ENCODE data around the gene HS3ST2.
"Not testable (repeated sequence)": the region's sequence is repeated elsewhere in the genome, so short reads cannot be mapped to it uniquely, and the experiment has no call there.

HS3ST2 gene

DNA sequence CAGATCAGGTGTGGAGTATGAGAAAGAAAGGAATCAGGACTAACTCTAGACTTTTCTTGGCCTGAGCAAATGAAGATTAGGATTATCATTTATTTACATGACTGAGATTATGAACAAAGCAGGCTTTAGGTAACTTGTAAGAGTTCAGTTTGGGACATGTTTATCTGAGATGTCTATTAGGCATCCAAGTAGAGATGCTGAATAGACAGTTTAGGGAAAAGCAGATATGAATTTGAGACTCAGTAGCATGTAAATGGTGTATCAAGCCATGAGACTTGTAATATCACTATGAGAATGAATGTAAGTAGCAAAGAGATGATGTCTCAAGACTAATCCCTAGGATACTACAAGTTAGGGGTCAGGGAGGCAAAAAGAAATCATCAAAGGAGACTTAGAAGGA, 8.6 kb upstream of the HS3ST2 start:
- in situ Hi-C loops (cut with HindIII; ENCODE audit: low pct_ligation_motif_present, low pct_unique_long_range_greater_than_20kb, low sequenced_read_pairs) = no loop called here
- DNase-seq = no peak

DNA sequence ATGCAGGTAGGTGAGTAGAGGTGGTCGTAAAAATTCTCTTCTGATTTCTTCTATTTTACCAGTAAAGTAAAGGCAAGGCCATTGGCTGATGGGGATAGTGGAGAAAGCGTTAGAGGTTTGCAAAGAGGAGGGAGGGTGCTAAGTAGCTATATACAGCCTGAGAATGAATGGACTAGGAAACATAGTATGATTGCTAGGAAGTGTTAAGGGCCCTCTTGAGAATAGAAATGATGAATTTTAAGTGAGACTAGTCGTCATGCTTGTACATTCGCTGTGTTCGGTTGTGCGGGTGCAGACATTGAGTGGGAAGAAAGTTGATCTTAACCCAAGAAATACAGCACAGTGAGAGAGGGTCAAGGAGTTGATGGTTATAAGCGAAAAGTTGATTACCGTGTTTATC, 7.2 kb upstream of the HS3ST2 start:
- in situ Hi-C loops (cut with HindIII; ENCODE audit: low pct_ligation_motif_present, low pct_unique_long_range_greater_than_20kb, low sequenced_read_pairs) = no loop called here
- no peak for DNase-seq

DNA sequence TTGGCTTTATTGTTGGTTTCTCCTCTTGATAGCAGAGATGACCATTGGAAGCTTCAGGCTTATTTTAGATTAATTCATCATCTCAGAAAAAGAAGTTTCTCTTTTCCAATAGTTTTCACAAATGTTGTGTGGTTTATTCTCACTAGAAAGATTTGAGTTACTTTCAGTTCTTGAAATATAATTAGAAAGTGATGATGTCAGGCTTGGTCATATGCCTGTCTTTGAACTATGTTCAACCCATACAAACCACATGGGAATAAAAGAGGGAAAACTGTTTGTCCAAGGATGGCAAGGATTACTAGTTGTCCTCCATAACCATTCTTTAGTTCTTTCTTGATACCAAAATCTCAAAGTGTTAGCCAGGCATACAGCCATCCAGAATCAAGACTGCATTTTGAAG, 3.7 kb upstream of the HS3ST2 start:
- in situ Hi-C loops (cut with HindIII; ENCODE audit: low pct_ligation_motif_present, low pct_unique_long_range_greater_than_20kb, low sequenced_read_pairs) = no loop called here

DNA sequence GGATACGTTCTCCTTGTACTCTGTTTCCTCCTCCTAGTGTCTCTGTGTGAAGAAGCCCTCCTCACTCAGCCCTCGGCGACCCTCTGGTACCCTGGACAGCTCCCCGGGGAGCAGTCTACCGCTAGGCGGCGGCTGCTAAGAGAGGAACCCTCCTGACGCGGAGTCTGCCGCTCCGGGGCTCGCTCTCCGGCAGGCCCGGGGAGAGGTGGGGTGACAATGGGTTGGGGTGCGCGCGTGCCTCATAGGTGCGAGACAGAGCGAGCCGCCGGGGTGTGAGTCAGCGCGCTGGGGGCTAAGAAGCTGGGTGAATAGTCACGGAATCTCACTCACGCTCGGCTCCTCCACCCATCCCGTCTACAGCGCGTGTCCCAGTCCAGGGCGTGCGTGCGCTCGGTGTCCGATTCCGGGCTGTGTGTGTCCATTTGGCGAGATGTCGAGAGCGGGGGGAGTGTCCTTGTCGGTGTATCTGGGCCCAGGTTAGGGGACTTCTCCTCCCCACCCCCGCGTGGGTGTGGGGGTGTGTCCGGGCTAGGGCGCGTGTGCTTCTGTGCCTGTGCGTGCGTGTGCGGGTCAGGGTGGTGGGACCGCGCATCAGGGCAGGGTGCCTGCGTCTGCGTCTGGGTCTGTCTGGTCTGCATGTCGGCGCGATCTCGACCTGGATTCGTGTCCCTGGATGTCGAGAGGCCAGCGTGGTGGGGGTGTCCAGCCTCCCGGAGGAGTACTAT, 577 bp upstream of the HS3ST2 start:
- in situ Hi-C loops (cut with HindIII; ENCODE audit: low pct_ligation_motif_present, low pct_unique_long_range_greater_than_20kb, low sequenced_read_pairs) = no loop called here

More for the DNA sequence above, 3.7 kb upstream of the HS3ST2 start:
- DNase-seq = no peak

DNA sequence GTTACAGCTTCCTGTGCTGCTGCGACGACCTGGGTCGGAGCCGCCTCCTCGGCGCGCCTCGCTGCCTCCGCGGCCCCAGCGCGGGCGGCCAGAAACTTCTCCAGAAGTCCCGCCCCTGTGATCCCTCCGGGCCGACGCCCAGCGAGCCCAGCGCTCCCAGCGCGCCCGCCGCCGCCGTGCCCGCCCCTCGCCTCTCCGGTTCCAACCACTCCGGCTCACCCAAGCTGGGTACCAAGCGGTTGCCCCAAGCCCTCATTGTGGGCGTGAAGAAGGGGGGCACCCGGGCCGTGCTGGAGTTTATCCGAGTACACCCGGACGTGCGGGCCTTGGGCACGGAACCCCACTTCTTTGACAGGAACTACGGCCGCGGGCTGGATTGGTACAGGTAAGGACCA, 746 bp downstream of the HS3ST2 start:
- in situ Hi-C loops (cut with HindIII; ENCODE audit: low pct_ligation_motif_present, low pct_unique_long_range_greater_than_20kb, low sequenced_read_pairs) = no loop called here
- no peak for DNase-seq

More for the DNA sequence above, 577 bp upstream of the HS3ST2 start:
- DNase-seq = peak; percentile 26

DNA sequence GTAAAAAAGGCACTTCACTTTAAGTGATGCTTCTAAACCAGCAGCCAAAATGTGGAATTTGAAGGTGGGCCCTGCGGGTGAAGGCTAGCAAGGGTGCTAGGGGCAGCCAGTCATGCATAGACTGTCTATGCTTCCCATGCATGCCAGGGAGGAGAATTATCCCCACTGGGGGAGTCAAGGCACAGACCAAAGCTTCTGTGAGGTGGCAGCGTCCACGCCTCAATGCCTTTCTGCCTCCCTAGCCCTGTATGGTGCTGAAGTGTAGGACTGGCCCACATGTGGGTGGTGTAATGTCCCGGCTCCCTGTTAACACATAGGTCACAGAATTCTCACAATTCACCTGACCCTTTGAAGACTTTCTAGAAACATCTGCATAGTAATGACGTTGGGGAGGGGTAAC, 1.9 kb downstream of the HS3ST2 start:
- in situ Hi-C loops (cut with HindIII; ENCODE audit: low pct_ligation_motif_present, low pct_unique_long_range_greater_than_20kb, low sequenced_read_pairs) = no loop called here
- no peak for DNase-seq

DNA sequence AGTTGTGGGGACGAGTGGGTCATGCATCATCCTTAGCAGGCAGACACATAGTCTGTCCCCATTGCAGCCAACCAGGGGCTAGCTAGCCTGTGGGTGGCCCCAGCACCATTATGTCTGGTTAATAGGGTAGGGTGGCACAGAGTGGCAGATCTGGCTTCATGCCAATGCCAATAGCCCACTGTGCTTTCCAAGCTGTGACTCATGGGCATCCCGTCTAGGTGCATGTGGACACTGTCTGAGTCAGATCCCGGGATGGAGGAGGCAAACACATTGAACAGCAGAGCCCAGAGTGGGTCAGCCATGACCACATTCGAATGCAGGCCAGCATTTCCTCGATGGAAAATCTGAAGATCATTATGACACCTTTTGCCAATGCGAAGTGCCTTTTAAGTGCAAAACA, 2.5 kb downstream of the HS3ST2 start:
- in situ Hi-C loops (cut with HindIII; ENCODE audit: low pct_ligation_motif_present, low pct_unique_long_range_greater_than_20kb, low sequenced_read_pairs) = no loop called here
- peak; percentile 30 for DNase-seq

DNA sequence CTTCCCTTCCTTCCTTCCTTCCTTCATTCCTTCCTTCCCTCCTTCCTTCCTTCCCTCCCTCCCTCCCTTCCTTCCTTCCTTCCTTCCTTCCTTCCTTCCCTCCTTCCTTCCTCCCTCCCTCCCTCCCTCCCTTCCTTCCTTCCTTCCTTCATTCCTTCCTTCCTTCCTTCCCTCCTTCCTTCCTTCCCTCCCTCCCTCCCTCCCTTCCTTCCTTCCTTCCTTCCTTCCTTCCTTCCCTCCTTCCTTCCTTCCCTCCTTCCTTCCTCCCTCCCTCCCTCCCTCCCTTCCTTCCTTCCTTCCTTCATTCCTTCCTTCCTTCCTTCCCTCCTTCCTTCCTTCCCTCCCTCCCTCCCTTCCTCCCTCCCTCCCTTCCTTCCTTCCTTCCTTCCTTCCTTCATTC, 4.8 kb downstream of the HS3ST2 start:
- in situ Hi-C loops (cut with HindIII; ENCODE audit: low pct_ligation_motif_present, low pct_unique_long_range_greater_than_20kb, low sequenced_read_pairs); DNase-seq: not testable (repeated sequence)

DNA sequence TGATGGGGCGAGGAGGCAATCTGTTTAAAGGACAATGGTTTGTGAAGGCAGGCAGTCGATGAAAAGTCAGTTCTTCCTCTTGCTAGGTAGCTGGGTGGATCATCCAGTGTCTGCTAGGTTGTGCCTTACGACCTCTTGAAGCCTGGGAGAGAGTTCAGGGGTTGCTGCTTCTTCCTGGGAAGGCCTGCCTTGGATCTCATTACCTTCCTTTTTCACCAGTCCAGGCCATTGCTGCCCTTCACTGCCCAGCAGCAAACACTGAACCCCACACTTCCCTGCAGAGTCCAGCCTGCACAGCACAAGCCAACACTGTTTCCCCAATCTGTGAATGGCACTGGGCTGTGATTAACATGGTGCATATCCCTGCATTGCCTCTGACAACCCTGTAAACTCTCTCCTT, 24.7 kb downstream of the HS3ST2 start:
- in situ Hi-C loops (cut with HindIII; ENCODE audit: low pct_ligation_motif_present, low pct_unique_long_range_greater_than_20kb, low sequenced_read_pairs) = no loop called here
- DNase-seq = no peak

DNA sequence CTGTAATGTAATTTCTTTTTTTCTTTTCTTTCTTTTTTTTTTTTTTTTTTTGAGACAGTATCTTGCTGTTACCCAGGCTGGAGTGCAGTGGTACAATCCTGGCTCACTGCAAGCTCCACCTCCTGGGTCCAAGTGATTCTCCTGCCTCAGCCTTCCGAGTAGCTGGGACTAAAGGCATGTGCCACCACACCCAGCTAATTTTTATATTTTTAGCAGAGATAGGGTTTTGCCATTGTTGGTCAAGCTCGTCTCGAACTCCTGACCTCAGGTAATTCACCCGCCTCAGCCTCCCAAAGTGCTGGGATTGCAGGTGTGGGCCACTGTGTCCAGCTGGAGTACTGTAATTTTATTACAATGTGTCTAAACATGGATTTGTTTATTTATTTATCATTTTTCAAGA, 28.1 kb downstream of the HS3ST2 start:
- DNase-seq; in situ Hi-C loops (cut with HindIII; ENCODE audit: low pct_ligation_motif_present, low pct_unique_long_range_greater_than_20kb, low sequenced_read_pairs): not testable (repeated sequence)

DNA sequence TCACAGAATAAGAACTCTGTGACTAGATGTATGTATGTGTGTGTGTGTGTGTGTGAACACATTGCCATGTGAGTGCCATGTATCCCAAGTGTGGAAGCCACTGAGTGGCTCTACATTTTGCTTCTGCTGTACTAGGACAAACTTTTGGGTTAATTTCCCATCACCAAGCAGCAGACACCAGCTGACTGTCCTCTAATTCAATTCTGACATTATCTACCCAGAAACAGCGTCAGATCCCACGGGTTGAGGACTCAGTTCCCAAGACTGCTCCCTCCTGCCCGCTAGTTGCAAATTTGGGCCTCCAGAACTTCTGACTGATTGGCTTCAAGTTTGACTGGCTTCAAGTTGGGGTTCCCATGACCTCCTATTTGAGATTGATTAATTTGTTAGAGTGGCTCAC, 29.2 kb downstream of the HS3ST2 start:
- in situ Hi-C loops (cut with HindIII; ENCODE audit: low pct_ligation_motif_present, low pct_unique_long_range_greater_than_20kb, low sequenced_read_pairs) = no loop called here
- DNase-seq = no peak

DNA sequence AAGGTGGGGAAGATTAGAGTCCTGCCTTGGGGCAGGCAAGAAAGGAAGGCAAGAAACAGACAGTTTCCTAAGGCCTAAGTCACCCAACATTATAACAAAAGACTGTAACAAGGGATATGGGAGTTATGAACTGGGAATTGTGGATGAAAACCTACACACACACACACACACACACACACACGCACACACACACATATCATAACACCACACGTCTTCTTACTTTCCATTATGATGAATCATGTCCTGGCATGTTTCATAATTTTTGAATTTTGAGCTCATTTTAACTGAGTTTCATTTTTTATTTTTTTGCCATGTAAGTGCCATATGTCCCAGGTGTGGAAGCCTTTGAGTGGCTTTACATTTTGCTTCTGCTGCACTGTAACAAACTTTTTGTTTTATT, 29.9 kb downstream of the HS3ST2 start:
- DNase-seq = no peak
- in situ Hi-C loops (cut with HindIII; ENCODE audit: low pct_ligation_motif_present, low pct_unique_long_range_greater_than_20kb, low sequenced_read_pairs) = no loop called here

DNA sequence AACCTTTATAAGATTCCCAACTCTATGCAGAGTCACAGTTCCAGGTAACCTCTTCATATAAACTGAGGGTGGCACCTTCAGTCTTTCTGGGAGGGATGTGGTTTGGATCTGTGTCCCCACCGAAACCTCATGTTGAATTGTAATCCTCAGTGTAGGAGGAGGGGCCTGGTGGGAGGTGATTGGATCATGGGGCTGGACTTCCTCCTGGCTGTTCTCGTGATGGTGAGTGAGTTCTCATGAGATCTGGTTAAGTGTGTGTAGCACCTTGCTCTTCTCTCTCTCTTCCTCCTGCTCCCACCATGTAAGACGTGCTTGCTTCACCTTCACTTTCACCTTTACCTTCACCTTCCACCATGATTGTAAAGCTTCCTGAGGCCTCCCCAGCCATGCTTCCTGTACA, 30.5 kb downstream of the HS3ST2 start:
- in situ Hi-C loops (cut with HindIII; ENCODE audit: low pct_ligation_motif_present, low pct_unique_long_range_greater_than_20kb, low sequenced_read_pairs) = no loop called here
- DNase-seq = no peak

DNA sequence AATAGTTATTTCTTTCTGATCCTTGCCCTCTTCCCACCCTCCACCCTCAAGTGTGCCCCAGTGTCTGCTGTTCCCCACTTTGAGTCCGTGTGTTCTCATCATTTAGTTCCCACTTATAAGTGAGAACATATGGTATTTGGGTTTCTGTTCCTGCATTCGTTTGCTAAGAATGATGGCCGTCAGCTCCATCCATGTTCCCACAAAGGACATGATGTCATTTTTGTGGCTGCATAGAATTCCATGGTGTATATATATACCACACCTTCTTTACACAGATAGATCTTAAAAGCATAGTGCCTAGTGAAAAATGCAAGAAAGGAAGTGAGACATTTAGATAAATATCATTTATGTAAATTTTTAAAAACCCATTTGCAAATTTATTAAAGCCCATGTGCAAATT, 33.1 kb downstream of the HS3ST2 start:
- in situ Hi-C loops (cut with HindIII; ENCODE audit: low pct_ligation_motif_present, low pct_unique_long_range_greater_than_20kb, low sequenced_read_pairs) = no loop called here
- no peak for DNase-seq

DNA sequence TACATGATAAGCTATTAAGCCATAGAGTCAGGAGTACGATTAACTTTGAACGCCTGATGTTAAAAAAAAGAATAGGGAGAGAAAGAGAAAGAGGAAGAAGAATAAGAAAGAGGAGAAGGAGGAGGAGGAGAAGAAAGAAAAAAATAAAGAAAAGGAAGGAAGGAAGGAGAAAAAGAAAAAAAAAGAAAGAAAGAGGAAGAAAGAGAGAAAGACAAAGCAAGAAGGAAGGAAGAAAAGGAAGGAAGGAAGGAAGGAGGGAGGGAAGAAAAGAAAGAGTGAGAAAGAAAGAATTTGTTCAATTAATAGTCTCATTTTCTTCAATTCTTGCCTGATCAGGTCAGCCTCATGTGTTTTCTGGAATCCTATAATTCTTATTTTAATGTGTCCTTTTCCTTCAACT, 33.7 kb downstream of the HS3ST2 start:
- in situ Hi-C loops (cut with HindIII; ENCODE audit: low pct_ligation_motif_present, low pct_unique_long_range_greater_than_20kb, low sequenced_read_pairs) = no loop called here
- DNase-seq = no peak

DNA sequence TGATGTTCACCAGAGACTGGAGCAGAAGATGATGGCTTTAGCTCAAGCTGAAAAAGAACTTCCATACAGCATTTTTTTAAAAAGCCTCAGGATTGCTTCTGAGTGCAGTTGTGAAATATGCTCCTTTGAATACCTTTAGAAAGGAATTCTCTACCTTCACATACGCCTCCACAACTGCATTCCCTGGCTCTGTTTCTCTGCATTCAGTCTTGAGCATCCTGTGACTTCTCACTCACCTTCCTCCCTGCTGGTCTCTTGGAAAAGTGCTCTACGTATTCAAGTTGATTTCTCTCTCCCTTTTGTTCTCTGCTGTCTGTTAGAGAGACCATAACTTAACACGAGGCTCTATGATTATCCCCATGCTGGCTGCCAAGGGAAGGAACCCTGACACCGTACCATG, 34.5 kb downstream of the HS3ST2 start:
- in situ Hi-C loops (cut with HindIII; ENCODE audit: low pct_ligation_motif_present, low pct_unique_long_range_greater_than_20kb, low sequenced_read_pairs) = no loop called here
- no peak for DNase-seq

DNA sequence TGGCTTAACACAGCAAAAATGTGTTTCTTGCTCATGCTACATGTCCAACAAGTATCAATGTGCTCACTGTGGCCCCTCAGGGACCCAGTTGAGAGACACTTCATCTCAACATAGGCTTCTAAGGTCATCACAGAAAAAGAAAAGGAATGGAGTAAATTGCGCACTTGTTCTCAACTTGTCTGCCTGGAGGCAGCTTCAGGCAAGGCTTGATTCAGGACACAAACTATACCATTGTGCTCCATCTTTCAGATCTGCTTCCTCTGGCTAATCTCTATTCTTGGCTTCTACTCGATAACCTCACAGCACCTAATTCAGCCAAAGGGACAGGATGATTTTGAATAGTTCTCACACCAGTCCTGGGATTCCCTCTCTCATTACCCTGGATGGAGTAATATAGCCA, 35.6 kb downstream of the HS3ST2 start:
- in situ Hi-C loops (cut with HindIII; ENCODE audit: low pct_ligation_motif_present, low pct_unique_long_range_greater_than_20kb, low sequenced_read_pairs) = no loop called here
- DNase-seq = no peak

DNA sequence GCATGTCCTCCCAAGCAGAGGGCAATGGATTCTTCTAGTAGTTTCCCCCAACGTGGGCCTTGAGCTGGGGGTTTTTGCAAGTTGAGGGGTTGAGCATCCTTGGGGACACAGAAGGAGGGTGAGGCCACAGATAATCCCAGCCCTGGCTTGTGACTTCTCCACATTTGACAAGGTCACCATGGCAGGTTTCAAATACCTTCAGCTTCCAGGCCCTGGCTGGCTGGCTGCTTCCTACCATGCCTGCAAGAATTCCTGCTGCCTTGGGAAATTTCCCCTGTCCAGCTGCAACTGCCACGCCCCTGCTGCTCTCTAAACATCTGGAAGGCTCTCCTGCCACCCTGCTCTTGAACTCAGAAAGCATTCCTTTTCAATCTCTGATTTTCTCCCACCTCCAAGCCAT, 41.3 kb downstream of the HS3ST2 start:
- in situ Hi-C loops (cut with HindIII; ENCODE audit: low pct_ligation_motif_present, low pct_unique_long_range_greater_than_20kb, low sequenced_read_pairs) = no loop called here
- DNase-seq = no peak

DNA sequence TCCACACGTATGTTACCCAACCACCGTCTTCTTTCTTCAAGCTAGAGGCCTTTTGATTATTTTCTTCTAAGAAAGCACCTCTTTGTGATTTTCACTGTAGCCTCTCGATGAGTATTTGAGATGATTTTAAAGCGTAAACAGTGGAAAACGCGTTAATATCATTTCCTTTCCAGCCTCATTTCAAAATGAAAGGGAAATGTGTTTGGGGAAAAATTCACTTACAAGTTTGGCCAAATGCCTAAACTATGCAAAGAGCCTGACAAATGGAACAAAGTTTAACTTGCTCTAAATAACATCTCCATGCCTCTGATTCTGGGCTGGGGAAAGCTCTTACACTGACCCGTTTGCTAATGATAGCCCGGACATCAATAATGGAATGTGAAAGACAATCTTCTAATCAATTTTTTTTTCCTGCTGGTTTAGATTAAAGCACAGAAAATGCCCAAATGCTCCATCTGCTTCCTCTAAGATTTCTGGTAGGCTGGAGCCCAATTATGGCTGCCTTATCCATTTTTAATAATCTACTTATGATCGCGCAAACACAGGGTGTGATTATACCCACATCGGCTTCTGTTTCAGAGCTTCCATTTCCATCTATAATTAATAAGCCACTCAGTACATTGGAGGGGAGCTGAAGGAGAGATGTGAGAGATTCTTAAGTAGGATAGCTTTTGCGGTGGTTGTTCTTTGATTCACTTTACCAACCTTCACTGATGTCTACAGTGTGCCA, 43.5 kb downstream of the HS3ST2 start:
- in situ Hi-C loops (cut with HindIII; ENCODE audit: low pct_ligation_motif_present, low pct_unique_long_range_greater_than_20kb, low sequenced_read_pairs) = no loop called here
- DNase-seq = no peak

DNA sequence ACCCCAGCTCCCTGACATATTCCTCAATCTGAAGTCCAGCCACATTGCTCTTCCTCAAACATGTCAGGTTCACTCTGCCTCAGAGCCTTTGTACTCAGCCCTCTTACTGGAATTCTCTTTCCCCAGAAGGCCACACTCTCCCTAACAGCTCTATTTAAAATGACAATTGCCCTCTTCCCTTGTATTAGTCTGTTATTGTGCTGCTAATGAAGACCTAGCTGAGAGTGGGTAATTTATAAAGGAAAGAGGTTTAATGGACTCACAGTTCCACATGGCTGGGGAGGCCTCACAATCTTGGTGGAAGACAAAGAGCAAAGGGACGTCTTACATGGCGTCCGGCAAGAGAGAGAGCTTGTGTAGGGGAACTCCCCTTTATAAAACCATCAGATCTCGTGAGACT, 46.0 kb downstream of the HS3ST2 start:
- DNase-seq = no peak
- in situ Hi-C loops (cut with HindIII; ENCODE audit: low pct_ligation_motif_present, low pct_unique_long_range_greater_than_20kb, low sequenced_read_pairs) = no loop called here

Data from ACHN (cell line).